B cell (primary cell): Measurements from ENCODE around the gene GGACT.

Source experiments
- EZH2 ChIP-seq: IDR thresholded peaks from 2 replicates; pipeline ENCODE4 v1.6.1; 2012; ENCODE audit warnings: borderline replicate concordance, low read depth, mild to moderate bottlenecking, moderate library complexity, low read length; ENCODE audit not compliant: insufficient read depth, poor library complexity, severe bottlenecking
- TF ChIP-seq, protein P1 (sequence below): fragments of 200-600 bp; IDR thresholded peaks from one replicate; pipeline ENCODE4 v1.8.0; 2022; ENCODE audit warnings: antibody characterized with exemption, mild to moderate bottlenecking

DNA sequence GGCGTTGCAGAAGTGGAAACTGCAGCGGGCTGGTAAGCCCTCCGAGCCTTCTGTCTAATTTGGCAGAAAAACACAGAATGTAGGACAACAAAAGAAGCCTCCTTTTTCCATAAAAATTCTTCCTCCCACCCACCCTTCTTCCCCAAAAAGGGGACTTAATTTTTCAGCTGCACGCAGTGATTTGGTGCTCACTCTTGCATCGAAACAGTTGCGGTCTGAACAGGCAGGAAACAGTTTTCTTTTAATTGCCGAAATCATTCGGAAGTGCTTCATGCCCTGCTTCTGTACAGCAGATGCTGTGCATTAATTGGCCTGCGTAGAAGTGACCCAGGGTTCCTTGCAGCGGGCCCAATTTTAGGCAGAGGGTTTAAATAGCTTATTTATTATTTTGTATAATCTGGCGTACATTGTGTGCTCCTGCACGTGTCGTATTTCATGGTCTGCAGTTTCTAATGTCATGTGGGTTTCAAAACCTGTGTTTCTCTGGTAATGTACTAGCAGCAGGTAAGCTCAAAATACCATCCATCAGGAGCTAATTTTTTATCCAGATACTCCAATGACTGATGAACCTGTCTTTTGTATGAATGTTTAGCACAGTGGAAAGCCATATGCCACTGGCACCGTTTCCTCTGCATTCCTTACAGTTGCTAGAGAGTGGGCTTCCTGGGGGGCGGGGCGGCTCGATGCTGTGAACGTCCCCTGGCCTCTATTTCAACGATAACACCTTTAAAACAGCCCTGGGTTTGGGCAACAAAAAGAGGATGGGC lies 66.6 kb downstream of the GGACT start:
- TF ChIP-seq, protein P1, sequence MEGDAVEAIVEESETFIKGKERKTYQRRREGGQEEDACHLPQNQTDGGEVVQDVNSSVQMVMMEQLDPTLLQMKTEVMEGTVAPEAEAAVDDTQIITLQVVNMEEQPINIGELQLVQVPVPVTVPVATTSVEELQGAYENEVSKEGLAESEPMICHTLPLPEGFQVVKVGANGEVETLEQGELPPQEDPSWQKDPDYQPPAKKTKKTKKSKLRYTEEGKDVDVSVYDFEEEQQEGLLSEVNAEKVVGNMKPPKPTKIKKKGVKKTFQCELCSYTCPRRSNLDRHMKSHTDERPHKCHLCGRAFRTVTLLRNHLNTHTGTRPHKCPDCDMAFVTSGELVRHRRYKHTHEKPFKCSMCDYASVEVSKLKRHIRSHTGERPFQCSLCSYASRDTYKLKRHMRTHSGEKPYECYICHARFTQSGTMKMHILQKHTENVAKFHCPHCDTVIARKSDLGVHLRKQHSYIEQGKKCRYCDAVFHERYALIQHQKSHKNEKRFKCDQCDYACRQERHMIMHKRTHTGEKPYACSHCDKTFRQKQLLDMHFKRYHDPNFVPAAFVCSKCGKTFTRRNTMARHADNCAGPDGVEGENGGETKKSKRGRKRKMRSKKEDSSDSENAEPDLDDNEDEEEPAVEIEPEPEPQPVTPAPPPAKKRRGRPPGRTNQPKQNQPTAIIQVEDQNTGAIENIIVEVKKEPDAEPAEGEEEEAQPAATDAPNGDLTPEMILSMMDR = no peak
- no peak for TF ChIP-seq EZH2
